Ovary (tissue), 3 donors: ENCODE results near the gene SPATA33.

Experiments used
- CTCF ChIP-seq, 3 donors: fragments of 450-650 bp in 2 of 3; fragments of 200-600 bp in 1 of 3; IDR thresholded peaks; one replicate each; pipeline versions ENCODE4 v1.5.1 to v1.8.0; 2016 to 2022; ENCODE audit warnings: antibody characterized with exemption in 3 of 3, mild to moderate bottlenecking in 1 of 3
- EP300 ChIP-seq: sonication (generic); formaldehyde crosslinking; IDR thresholded peaks from one replicate; pipeline ENCODE4 v1.6.1; 2017; ENCODE audit warnings: antibody characterized with exemption
- POLR2A ChIP-seq: fragments of 450-650 bp; IDR thresholded peaks from one replicate; pipeline ENCODE4 v1.6.1; 2017; ENCODE audit warnings: antibody characterized with exemption, mild to moderate bottlenecking, moderate library complexity
- donor health status: DM: no; HTN: no; CAD: no.

- TF ChIP-seq CTCF (IDR thresholded peaks at IDR 0.05) (no peak), POLR2A (no peak), EP300 (no peak)
Measured at GRCh38 chr16:89613231-89613953, 44.2 kb upstream of the SPATA33 start, which contains the start of gene DPEP1.
